Brain microvascular endothelial cell (primary cell): ENCODE results near the gene TMEM184A.

Experiments used
- DNase-seq: peaks from one replicate; pipeline ENCODE4 v3.0.0-alpha.2; 2020
- H3K27ac ChIP-seq: fragments of 250-450 bp; sonication (Bioruptor Pico); 2 replicates; pipeline ENCODE4 v1.5.1; 2020; ENCODE audit warnings: mild to moderate bottlenecking, moderate library complexity
- H3K27me3 ChIP-seq: fragments of 250-450 bp; sonication (Bioruptor Pico); replicated peaks from 2 replicates; pipeline ENCODE4 v1.5.1; 2020; ENCODE audit warnings: mild to moderate bottlenecking
- H3K36me3 ChIP-seq: fragments of 250-450 bp; sonication (Bioruptor Pico); replicated peaks from 2 replicates; pipeline ENCODE4 v1.5.1; 2020; ENCODE audit warnings: mild to moderate bottlenecking
- H3K4me3 ChIP-seq: 2 replicates; pipeline ENCODE4 v1.5.1; 2011; ENCODE audit warnings: low read depth, mild to moderate bottlenecking, control low read depth, low read length, moderate library complexity
- CTCF ChIP-seq: IDR thresholded peaks from 2 replicates; pipeline ENCODE4 v1.5.1; 2011; ENCODE audit warnings: low read depth, mild to moderate bottlenecking, moderate library complexity, low read length, control low read depth, inconsistent platforms; ENCODE audit errors: missing control alignments
- in situ Hi-C: cut with HindIII; loops from 2 replicates; pipeline ENCODE4 v1.10.0; 2017; ENCODE audit warnings: low sequenced_read_pairs, low pct_ligation_motif_present

Gene TMEM184A

GRCh38 chr7:1499367-1500029 lies 56.5 kb downstream of the TMEM184A start:
- H3K4me3 ChIP-seq: no peak overlapping the region
- H3K27ac ChIP-seq: no peak overlapping the region
- in situ Hi-C loops: no loop called here
- TF ChIP-seq CTCF: no peak
- H3K36me3 ChIP-seq: peaks cover 45% of the 10 kb centered on the region
- H3K27me3 ChIP-seq: no peaks in the 10 kb centered on the region
- no peak for DNase-seq

- no peak for DNase-seq
- Histone ChIP-seq H3K27me3 (no peaks in the 10 kb centered on the region), H3K27ac (no peak overlapping the region), H3K36me3 (peaks cover 46% of the 10 kb centered on the region), H3K4me3 (no peak overlapping the region)
- TF ChIP-seq CTCF: no peak
- in situ Hi-C loops: no loop called here
Measured at GRCh38 chr7:1498370-1499305, 57.4 kb downstream of the TMEM184A start.

DNA sequence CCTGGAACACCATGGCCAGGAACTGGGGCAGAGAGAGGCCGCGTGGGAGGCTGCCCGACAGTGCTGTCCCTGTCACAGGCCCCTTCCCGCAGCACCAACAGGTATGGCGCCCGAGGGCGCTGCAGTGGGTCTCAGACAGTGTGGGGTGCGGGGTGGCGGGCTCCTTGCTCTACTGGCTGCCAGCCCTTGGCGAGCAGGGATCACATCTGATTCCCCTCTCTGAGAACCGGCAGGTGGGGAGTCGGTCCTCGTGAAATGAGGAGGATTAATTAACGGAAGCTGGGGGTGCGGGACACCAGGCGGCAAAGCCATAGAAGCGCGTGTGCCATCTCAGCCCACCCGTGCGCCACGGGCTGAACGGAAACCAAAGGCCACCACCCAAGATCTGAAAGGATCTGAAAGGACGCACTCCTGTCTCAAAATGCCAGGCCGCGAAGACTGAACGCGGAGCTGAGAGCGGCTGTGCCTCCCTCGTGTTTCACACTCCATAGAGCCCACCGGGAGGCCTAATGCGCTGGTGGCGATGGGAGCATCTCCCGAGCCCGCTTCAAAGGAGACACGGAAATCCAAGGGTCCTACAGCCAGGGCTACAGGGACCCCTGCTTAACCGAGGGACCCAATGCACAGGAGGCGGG lies 58.6 kb downstream of the TMEM184A start:
- in situ Hi-C loops: no loop called here
- H3K36me3 ChIP-seq: peaks cover 47% of the 10 kb centered on the region
- H3K4me3 ChIP-seq: no peak overlapping the region
- H3K27ac ChIP-seq: no peak overlapping the region
- TF ChIP-seq CTCF: no peak
- H3K27me3 ChIP-seq: no peaks in the 10 kb centered on the region
- DNase-seq: no peak

- TF ChIP-seq CTCF: no peak
- Histone ChIP-seq H3K36me3 (peaks cover 41% of the 10 kb centered on the region), H3K27ac (no peak overlapping the region), H3K4me3 (no peak overlapping the region), H3K27me3 (no peaks in the 10 kb centered on the region)
- in situ Hi-C loops: no loop called here
- DNase-seq: no peak
Measured at GRCh38 chr7:1496531-1497292, 59.3 kb downstream of the TMEM184A start.

- no peak overlapping the region for H3K4me3 ChIP-seq
- peaks cover 40% of the 10 kb centered on the region for H3K36me3 ChIP-seq
- in situ Hi-C loops: no loop called here
- H3K27ac ChIP-seq: no peak overlapping the region
- no peak for DNase-seq
- no peak for TF ChIP-seq CTCF
- no peaks in the 10 kb centered on the region for H3K27me3 ChIP-seq
Measured at GRCh38 chr7:1495564-1496242, 60.3 kb downstream of the TMEM184A start.
